HTR-8/SVneo (cell line): ENCODE measurements around the gene SAMD4A.
"Not testable (repeated sequence)": the region's sequence is repeated elsewhere in the genome, so short reads cannot be mapped to it uniquely, and the experiment has no call there.

Experiments
- DNase-seq: peaks from one replicate; pipeline ENCODE4 v3.0.0; 2011; ENCODE audit warnings: low spot score, mixed read lengths; ENCODE audit not compliant: insufficient read length
- FAIRE-seq: peaks from 2 replicates; lab custom pipeline; 2011; peaks lifted over from hg19 to GRCh38; lab: Jason Lieb, UNC

SAMD4A gene

DNA sequence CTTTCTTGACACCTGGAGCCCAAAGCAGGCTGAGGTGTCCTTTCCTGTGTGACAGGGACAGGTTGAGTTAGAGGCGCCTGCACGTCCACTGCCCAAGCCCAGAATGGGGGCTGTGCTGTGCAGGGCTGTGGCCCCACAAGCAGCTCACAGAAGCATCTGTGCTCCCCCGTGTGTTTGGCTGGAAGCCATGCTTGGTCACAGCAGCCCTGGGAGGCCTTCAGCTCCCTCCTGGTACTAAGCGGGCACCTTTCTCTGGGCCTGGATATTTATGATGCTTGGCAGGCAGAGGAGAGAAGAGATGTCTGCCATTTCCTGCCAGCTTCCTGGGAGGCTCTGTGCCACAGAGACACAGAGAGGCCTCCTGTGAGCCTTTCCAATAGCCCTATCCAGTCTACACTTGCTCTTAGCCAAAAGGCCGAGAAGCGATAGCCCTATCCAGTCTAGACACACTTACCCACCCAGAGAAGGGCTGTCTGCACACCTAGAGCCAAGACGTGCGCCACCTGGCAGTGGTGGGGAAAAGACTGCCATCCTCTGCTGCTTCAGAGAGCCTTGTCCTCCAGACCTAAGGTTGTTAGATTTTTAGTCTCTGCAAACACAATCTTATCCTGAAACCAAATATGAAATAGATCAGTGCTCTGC, 218.3 kb downstream of the SAMD4A start:
- FAIRE-seq: no peak
- no peak for DNase-seq

DNA sequence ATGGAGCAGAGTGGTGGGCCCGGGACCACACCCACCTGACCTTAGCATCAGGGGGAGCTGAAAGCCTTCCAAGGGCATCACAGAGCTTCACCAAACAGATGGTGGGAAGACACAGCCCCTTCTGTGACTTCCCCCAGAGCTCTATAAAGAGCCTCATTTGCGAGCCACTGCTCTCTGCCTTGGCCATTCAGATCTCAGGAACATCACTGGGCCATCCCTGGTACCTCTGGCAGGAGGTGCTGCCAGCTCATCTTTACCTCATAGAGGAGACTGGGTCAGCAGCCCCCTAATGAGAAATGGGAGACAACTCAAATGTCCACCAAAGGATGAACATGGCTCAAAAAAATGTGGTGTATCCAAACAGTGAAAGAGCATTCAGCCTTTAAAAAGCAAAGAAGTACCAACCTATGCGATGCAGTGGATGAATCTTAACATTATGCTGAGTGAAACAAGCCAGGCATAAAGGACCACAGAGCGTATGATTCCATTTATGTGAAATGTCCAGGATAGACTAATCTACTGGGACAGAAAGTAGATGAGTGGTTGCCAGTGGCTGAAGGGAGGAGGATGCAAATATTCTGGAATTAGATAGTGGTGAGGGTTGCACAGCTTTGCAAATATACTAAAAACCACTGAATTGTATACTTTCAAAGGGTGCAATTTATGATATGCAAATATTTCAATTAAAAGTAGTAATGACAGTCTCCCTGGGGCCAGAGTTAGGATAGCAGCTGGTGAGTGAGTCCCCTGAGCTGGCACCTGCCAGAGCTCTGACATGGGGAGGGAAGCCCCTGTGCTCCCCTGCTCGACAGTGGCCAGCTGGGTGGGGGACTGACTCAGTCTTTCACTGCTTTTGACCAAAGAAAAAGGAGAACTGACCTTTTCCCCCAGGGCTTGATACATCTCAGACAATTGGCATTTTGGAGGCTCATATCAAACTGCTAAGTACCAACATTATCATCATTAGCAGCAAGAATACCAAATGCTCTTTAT, 219.1 kb downstream of the SAMD4A start:
- FAIRE-seq (no peak), DNase-seq (no peak)

DNA sequence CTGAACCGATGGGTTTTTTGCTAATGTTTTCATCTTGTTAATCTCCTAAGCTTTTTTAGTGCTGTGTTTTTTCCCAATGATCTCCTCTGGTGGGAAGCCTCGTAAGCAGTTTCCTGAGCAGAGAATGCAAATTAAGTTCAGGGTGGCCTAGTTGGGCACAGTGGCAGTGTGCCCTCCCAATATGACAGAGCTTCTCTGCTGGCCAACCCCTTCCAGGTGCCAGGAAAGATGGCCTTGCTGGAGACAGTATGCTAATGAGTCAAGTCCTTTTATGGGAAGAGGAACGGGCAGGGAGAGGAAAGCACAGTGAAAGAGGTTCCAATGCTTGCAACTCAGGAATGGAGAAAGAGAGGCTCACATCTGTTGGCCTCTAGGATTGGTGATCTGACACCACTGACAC, 219.9 kb downstream of the SAMD4A start:
- DNase-seq (no peak), FAIRE-seq (peak; percentile 33)

DNA sequence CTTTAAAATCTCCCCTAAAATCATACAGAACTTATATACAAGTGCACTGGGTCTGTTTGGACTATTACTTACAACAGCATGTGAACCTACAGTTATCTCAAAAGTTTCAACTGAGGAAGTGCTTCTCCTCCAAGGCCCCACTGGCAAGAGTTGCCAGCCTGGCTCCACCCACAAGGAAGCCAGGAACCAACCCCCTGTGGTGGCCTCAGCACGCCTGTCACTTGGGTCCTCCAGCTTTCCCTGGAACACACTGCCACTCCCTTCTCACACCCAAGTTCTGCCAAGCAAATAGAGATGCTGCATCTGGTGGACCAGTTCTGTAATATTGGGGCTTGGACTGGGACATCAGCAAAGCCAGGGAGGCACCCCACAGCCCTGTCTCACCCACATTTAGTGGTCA, 220.3 kb downstream of the SAMD4A start:
- FAIRE-seq (peak; percentile 55), DNase-seq (no peak)

DNA sequence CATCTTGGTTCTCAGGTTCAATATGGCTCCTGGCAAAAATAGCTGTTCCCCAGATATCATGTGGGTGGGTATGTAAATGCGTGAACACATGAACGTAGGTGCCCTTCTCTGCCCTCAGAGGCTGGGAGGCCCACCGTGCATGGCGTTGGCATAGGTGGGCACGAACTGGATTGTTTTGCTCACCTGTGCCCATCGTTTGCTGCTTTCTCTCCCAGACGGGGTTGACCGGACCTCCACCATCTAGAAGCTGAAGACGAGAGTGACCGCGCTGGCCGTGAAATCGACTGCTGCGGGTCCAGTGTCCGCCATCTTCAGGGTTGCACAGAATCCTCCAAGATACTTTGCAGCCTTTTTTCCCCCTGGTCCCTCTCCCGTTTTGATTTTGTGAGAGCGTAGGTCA, 221.8 kb downstream of the SAMD4A start:
- no peak for FAIRE-seq
- no peak for DNase-seq

DNA sequence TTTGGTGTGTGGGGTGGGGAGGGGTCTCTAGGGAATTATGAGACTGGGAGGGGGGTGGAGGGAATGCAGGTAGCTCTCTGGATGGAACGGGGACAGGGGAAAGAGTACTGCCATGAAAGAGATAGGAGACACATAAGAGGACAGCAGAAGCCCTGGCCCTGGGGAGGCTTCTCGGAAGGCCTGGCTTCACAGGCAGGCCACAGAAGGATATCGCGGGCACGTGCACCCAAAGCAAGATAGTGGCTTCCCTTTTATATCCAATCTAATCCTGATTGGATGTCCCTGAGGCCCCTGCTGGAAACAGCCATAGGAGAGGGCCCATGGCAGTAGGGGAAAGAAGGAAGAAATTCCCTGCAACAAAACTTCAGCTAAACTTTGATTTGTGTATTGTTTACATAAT, 222.2 kb downstream of the SAMD4A start:
- FAIRE-seq (no peak), DNase-seq (no peak)

DNA sequence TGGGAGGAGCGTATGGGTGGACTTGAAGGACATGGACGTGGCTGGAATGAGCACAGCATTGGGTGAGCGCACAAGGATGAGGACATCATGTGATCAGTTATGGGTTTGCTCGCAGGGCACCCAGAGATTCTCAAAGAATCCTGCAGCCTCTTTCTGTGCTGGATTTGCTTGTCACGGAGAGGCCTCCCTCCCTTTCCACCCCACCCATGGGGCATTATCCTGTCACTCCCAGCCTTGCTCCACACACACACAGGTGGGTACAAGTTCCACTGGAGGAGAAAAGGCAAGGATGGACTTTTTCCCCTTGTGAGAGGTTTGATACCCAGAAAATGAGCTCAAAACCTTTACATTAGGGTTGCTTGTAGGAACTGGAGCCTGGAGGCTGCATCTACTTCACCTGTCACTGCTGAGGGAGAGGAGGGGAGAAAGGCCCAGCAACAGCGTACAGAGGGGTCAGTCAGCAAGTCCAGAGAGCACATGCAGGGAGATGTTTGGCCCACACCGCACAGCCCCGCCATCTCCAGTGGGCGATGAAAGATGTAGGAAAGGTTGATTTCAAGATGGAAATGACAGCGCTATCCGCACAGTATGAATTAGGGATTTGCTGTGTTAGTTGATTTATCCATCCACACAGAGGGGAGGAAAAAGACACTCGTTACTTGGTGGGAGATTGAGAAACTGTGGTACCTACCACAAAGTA, 223.0 kb downstream of the SAMD4A start:
- FAIRE-seq (peak; percentile 49), DNase-seq (no peak)

DNA sequence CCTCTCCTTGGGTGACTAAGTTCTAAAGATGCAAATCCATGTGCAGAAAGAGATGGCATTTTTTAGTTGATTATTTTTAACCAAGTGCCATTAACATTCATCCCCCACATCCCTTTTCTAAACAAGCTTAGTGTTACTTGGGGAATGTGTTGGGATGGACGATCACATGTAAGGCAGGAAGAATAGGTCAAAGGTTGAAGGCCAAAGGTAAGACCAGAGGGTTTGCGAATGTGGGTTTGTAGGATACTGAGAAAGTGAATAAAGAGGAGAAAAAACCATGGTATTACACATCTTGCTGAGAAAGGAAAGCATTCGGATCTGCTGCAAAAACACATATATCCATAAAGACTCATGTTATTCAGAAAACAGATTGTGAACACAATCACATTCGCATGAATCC, 224.1 kb downstream of the SAMD4A start:
- FAIRE-seq: no peak
- DNase-seq: no peak

DNA sequence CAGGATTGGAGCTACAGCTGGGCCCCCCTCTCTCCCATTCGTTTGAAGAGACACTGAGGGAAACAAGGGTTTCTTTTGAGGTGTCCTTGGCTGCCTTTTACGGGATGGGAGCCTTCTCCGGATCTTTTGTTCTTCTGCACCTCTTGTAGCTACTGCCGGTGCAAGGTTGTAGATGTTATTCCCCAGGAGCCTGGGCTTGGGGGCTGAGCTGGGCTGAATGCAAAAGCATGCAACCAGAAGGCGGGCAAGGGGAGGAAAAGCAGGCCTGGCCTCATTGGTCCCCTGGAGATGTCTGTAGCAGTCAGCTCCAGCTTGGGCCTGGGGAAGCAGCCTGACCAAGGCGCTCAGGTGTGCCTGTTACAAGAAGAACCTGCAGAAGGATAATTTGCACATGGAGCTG, 225.4 kb downstream of the SAMD4A start:
- FAIRE-seq (no peak), DNase-seq (no peak)

DNA sequence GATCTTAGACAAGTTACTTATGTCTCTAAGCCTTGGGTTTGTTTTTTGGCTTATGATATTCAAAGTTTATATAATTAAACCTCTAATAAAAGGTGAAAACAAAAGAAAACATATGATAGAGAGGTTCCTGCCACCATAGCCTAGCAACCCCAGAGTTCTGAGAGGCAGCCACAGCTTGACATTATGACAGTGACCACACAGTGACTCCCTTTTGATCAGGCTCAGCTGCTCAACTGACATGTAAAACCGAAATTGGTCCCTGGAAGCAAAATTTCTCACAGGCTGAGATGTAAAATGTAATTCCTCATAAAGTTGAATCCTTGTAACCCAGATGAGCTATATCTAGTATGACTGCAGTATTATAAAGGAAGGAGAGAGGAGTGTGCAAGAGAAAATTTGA, 227.2 kb downstream of the SAMD4A start:
- DNase-seq (no peak), FAIRE-seq (peak; percentile 64)

DNA sequence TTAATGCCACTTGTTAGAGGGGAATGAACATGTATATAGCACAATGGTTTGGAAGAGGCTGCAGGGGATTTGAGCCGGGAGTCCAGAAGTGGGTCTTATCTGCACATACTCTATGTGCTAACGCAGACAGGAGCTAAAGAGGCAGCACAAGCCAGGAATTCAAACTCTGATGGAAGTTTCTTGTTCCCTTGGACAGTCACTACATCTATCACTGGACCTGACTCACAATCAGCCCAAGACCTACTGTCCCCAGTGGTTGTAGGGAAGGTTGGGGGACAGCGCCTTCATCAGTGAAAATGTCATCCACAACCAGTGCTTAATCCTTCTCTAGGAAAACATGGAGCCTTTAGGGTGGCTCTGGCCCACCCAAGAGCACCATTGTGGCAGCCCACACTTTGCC, 227.9 kb downstream of the SAMD4A start:
- no peak for FAIRE-seq
- DNase-seq: no peak

DNA sequence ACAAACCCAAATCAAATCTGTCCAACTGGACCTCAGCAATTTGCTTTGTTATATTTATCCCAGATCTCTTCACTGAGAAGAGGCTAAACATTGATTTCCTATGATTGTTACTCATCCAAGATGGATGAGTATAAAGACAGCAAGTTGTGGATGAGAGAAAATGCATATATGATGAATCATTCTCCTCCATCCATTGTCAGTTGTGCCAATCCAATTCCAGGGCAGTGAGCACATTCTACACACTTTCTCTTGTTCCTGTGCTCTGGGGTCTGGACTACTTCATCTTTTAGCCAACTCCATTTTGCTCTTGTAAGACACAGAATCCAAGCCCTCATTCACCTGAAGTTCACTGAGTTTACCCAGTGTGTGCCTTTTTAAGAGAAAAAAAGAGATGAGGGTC, 230.0 kb downstream of the SAMD4A start:
- FAIRE-seq (peak; percentile 98), DNase-seq (peak; percentile 84)

DNA sequence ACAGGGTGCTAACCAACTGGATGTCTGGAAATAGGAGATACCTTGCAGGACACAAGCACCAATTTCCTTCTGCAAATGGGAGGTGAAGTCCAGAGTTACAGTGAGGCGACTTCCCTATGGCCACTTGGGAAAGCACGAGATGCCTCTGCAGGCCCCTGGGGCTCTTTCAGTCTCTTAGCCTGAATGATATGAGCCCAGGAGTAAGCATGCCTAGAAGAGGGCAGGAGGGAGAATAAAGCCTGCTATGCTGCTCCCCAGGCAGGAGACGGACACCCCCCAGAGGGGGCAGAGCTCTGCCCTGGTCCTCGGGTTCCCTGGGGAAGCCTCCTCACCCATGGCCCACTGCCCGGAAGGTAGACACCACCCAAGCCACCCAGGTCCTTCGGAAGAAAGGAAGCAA, 230.6 kb downstream of the SAMD4A start:
- DNase-seq (no peak), FAIRE-seq (no peak)

DNA sequence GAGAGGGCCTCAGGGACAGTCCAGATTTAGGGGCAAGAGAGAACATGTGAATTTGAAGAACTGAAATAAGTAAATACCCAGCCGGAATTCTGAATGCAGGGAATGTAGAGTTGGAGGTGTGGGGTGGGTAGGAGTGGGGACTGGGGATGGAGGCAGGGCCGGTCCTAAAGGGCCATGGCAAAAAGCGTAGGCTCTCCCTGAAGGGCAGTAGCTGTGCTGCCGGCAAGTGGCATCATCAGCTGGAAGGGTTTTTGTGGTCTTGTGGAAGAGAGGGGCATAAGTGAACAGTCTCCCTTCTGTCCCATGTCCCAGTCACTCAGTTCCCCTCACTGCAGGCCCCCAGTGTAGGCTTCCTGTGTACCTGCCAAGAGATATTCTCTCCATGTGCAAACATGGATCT, 231.1 kb downstream of the SAMD4A start:
- peak; percentile 40 for FAIRE-seq
- DNase-seq: no peak

DNA sequence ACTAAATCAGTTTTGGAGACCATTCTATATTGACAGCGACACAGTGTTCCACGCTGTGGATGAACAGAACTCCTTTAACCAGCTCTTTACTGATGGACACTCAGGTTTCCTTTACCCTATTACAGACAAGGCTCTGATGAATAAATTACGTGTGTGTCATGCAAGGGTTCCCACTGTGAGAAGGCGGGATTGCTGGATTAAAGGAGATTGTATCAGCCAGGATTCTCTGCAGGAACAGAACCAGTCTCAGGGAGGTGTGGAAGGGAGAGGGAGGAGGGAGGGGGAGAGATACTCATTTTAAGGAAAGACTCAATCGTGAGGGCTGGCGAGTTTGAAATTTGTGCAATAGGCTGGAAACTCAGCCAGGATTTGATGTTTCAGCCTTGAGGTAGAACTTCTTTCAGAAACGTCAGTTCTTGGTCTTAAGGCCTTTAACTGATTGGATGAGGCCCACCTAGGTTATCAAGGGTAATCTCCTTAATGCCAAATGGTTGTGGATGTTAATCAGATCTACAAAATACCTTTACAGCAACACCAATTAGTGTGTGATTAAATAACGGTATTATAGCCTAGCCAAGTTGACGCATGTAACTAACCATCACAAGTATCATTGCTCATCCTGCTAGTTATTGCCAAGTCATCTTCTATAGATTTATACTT, 231.7 kb downstream of the SAMD4A start:
- DNase-seq (no peak), FAIRE-seq (peak; percentile 58)

DNA sequence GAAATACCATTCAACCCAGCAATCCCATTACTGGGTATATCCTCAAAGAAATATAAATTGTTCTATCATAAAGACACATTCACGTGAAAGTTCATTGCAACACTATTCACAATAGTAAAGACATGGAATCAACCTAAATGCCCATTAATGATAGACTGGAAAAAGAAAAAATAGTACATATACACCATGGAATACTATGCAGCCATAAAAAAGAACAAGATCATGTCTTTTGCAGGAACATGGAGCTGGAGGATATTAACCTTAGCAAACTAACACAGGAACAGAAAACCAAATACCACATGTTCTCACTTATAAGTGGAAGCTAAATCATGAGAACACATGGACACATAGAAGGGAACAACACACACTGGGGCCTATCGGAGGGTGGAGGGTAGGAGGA, 234.6 kb downstream of the SAMD4A start:
- not testable (repeated sequence) for FAIRE-seq, DNase-seq

DNA sequence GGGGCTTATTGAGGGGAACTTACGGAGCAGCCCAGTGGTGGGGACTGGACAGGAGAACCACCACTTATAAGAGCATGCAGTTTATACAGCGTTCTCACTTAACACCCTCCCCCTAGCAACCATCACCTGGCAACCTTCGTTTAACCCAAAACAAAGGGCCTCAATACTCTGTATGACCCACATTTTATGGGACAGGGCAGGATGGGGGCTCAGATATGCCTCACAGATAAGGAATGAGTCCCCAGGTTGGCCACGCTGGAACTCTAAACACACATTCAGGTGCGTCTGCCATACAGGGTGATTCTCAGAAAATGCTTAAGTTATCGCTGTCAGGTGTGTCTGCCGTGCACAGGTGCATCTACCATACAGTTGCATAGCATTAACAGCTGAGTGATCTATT, 236.5 kb downstream of the SAMD4A start:
- DNase-seq: no peak
- FAIRE-seq: no peak

DNA sequence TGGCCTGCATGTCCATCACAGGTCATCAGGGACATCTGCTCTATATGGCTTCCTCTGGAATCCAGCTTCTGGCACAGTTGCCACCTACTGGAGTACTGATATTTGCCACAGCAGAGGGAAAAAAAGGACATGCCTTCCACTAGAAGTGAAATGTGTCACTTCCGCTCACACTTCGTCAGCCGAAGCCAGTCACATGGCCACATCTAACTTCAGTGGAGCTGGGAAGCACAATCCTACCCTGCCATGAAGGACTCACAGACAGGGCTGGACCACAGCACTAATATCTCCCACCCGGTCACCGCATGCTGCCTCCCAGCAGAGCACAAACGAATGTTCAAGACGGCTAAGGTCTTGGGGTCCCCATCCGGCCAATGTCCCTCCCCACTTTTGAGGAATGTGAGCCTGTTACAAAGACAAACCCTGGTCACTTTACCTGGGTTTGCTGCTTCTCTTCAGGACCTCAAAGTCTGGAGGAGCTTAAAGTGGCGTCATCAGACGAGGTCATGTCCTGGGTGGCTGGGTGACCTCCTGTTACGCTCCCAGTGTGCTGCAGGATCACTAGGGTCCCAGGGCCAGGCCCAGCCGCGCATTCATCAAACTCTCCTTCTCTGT, 237.1 kb downstream of the SAMD4A start:
- DNase-seq (no peak), FAIRE-seq (peak; percentile 80)

DNA sequence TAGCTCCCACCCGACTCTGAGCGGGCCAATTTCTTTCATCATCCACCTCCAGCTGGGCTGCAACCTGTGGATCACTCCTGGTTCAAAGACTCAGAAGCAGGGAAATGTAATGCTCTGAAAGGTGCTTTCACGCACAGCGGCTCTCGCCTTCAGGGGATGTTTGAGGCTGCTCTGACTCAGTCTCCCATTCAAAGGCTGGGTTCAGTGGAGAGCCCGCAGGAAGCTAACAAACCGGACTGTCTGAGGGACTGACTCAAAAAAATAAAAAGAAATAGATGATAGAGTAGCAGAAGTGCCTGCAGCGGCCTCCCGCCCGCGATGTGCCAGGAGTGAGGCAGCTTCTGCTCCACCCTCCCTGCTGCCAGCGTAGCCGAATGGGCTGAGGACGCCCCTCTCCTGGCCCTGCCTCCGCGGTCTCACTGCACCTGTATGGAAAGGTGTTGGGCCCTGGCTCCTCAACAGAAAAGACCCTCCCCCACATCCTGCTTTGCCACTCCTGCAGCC, 237.7 kb downstream of the SAMD4A start:
- FAIRE-seq (no peak), DNase-seq (no peak)

DNA sequence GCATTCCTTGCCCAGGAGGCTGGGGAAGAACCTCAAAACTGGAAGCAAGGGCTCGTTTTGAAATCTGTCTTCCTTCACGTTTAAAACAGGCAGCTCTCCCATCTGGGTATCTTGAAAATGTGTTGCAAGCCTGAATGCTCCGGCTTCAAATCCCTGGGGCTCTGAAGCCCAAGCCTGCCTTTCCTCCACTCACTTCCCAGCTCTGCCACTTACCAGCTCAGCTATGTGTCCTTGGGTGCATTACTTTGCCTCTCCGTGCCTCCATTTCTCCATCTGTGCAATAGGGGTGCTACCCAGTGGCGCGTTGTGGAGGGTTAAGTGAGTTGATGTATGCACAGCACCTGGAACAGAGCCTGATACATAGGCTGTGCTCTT, 238.1 kb downstream of the SAMD4A start:
- DNase-seq (no peak), FAIRE-seq (no peak)
